A673 (cell line): ENCODE results near the gene ZNF773.

Experiments used
- EZH2 ChIP-seq: fragments of 200-600 bp; sonication (generic); IDR thresholded peaks from 2 replicates; pipeline ENCODE4 v1.6.1; 2017; ENCODE audit warnings: borderline replicate concordance, low read depth, mild to moderate bottlenecking, mixed read lengths, antibody characterized with exemption, low read length; ENCODE audit not compliant: poor library complexity, severe bottlenecking
- TF ChIP-seq, protein P1 (sequence below): fragments of 300-800, 200-600 bp; sonication (generic); conservative IDR thresholded peaks from 2 replicates; pipeline ENCODE4 v1.5.1; 2017; ENCODE audit warnings: low read depth, mild to moderate bottlenecking, antibody characterized with exemption, low read length, moderate library complexity, mixed read lengths

DNA sequence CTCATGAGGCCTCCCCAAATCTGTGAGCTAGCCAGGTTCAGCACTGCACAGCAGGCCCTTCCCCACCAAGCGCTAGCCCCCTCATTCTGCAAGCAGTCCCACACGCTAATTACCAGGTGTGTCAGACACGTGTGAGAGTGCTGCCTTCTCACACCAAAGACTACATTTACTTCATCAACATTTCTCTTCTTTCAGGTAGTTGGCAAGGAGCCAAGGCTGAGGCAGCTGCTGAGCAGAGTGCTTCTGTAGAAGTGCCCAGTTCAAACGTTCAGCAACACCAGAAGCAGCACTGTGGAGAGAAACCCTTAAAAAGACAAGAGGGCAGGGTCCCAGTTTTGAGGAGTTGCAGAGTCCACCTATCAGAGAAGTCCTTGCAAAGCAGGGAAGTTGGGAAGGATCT, 6.4 kb downstream of the ZNF773 start:
- TF ChIP-seq, protein P1, sequence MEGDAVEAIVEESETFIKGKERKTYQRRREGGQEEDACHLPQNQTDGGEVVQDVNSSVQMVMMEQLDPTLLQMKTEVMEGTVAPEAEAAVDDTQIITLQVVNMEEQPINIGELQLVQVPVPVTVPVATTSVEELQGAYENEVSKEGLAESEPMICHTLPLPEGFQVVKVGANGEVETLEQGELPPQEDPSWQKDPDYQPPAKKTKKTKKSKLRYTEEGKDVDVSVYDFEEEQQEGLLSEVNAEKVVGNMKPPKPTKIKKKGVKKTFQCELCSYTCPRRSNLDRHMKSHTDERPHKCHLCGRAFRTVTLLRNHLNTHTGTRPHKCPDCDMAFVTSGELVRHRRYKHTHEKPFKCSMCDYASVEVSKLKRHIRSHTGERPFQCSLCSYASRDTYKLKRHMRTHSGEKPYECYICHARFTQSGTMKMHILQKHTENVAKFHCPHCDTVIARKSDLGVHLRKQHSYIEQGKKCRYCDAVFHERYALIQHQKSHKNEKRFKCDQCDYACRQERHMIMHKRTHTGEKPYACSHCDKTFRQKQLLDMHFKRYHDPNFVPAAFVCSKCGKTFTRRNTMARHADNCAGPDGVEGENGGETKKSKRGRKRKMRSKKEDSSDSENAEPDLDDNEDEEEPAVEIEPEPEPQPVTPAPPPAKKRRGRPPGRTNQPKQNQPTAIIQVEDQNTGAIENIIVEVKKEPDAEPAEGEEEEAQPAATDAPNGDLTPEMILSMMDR, result no peak
- TF ChIP-seq EZH2, result no peak
